HUDEP-2 (cell line): ENCODE data around the gene C5orf34.
A peak's percentile ranks its signal among the peaks of the same experiment; 100 is the strongest.
"Not testable (repeated sequence)": the region's sequence is repeated elsewhere in the genome, so short reads cannot be mapped to it uniquely, and the experiment has no call there.

Experiments
- DNase-seq, 76 experiments: peaks; one replicate each; lab custom pipeline; 2025; ENCODE audit not compliant: unreplicated experiment in 76 of 76; lab: John Stamatoyannopoulos, UW

Gene C5orf34

DNA sequence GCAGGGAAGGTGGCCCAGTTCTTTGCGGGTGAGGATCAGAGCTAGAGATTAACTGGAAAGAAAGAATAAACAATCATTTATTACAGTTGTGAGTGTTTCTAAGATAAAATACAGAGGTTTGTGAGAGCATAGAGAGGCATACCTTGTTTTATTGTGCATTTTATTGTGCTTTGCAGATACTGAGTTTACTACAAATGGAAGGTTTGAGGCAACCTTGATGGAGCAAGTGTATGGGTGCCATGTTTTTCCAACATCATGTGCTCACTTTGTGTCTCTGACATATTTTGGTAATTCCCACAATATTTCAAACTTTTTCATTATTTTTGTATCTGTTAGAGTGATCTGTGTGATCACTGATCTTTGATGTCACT lies 715 bp upstream of the C5orf34 start:
- peak in 1 of 76 experiments; percentile 41 for DNase-seq

DNA sequence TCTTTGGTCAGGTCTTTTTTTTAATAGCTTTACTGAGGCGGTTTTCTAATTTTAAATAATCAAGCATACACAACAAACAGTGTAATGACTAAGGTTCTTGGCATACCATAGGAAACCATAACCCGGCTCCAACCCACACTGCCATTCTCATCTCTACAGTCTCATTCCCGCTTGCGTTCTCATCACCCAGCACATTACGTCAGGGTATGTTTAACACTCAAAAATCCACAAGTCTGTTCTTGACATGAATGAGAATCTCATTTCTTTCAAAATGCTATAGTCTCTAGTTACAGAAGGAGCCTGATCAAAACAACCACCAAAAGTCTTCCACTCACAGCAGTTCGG lies 505 bp downstream of the C5orf34 start:
- peak in 5 of 76 experiments; percentile 7 to 45 (median 30) for DNase-seq

DNA sequence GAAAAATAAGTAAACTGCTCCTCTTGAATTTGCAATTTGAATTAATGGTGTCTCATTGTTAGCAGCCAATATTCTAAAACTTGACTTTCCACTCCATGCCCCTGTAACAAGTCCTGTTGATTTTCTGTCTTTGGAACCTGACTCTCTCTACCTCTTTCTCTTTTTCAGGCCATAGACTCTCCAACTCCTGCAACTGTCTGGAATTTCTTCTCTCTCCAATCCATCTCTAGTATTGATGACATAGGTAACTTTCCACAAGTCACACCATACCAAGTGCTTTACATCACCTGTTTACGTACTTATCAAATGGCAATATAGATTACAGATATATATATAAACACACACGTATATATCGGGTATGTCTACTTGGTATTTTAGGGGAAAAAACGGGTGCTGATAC lies 923 bp downstream of the C5orf34 start:
- no peak for DNase-seq

DNA sequence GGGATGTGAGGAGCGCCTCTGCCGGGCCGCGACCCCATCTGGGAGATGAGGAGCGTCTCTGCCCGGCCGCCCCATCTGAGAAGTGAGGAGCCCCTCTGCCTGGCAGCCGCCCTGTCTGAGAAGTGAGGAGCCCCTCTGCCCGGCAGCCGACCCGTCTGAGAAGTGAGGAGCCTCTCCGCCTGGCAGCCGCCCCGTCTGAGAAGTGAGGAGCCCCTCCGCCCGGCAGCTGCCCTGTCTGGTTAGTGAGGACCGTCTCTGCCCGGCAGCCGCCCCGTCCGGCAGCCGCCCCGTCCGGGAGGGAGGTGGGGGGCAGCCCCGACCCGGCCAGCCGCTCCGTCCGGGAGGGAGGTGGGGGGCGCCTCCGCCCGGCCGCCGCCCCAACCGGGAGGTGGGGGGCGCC lies 3.9 kb downstream of the C5orf34 start:
- not testable (repeated sequence) for DNase-seq

DNA sequence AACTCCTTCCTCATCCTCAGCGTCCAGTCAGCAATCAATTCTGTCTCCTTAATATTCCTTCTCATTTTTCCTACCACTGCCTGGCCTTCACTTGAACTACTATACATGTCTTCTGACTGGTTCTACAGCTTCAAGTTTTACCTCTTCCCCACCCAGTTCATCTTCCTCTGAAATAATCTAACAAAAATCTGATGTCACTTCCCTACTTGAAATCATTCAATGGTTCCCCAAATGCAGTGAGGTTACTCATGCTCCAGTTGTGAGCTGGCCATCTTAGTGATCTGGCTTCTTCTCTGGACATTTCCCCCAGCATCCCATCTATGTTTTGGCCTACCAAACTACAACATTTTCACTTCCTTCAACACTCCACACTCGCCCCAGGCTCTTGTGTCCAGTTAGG lies 16.4 kb downstream of the C5orf34 start:
- DNase-seq, result no peak

DNA sequence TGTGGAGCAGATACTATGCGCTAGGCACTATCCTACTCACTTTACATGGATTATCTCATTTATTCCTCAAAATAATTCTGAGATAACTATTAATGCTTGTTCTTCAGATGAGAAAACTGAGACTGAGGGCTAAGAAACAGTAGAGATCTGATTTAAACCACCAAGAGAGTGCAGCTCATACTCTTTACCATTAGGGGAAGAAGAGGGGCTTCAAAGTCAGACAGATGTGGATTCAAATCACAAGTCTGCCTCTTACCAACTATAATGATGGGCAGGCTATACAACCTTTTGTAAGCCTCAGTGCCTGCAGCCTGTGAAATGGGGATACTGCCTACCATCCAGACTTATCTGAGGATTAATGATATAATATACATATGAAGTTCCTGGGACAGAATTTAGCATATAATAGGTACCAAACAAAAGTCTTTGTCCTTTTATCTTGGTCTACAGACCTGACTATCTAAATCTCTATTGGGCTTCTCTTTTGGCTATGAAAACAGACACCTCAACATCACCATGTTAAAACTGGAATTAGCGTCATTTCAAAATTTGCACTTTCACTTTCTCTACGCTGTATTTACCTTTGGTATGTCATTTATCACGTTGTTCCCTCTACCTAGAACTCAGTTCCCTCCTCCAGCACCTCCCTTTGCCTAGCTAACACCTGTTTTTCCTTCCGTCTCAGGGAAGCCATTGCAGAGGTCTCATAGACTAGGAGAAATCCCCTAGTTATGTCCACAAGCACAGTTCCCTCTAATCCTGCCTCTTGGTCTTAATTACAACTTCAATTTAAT lies 17.4 kb downstream of the C5orf34 start:
- no peak for DNase-seq

DNA sequence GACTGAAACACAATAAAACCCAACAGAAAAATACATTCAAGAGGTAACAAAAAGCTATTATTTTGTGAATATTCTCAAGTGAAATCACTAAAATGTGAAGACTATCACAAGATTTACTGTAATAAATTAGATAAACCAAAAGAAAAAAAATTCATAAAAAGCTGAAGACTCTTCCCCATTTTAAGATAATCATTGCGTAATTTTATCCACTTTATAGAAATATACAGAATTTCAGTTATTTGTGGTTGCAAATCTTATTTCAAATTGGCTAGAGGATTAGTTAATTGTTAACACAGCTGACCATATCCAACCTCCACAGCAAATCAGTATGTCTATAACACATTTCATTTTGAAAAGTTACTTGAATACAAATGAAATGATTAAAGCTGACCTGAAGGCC lies 23.6 kb downstream of the C5orf34 start:
- DNase-seq, result no peak

DNA sequence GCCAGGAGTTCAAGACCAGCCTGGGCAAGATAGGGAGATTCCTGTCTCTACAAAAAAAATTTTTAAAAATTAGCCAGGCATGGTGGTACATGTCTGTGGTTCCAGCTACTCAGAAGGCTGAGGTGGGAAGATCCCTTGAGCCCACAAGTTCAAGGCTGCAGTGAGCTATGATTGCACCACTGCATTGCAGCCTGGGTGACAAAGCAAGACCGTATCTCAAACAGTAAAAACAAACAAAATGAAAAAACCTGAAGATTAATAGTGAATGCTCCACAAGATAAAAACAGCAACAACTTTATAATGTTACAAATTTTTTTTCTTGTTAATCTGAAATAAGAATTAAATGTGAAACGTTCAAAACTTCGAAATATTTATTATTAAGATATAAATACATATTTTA lies 28.6 kb downstream of the C5orf34 start:
- no peak for DNase-seq

DNA sequence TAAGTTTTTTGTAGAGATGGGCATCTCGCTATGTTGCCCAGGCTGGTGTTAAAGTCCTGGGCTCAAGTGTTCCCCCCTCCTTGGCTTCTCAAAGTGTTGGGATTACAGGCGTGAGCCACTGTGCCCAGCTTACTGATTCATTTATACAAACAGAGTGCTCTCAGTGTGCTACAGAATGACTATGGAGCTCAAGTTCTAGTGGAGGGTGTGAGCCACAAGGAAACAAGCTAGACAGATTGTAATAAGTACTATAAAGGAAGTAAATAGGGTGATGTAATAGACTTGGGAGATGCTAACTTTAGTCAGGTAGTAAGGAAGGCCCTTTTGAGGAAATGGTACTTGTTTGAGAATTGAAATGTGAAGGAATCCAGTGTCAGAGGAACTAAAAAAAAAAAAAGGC lies 29.5 kb downstream of the C5orf34 start:
- no peak for DNase-seq

DNA sequence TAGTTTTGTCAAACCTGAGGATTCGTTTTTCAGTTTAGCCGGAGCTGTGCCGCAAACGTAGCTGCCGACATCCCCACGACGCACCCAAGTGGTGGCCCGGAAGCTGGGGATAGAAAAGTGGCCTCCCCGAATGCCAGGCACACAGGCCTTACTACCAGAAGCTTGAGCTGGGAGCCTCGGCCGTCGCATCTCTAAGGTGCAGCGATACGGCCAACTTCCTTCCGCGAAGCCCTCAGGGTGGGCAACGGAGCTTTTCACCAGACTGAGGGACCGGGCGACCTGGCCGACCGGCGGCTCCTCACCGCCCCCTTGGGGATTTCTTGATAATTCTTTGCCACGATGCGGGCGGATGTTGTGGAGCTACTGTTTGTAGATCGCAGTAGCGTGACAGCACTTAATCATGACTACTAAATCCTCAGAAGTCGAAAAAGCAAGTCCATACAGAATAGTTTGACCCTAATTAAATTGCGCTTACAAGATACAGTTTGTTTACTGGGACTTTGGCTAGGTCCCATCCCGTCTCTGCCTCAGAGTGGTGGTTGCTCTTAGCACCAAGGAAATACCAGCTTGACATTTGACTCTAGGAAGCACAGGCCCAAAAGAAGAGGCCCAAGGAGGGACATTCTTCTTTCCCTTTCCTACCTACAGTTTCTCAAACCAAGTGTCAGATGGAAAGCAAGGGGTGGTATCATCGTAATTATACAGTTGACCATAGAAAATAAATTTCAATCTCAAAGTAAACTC lies 30.7 kb downstream of the C5orf34 start:
- peak in 74 of 76 experiments; percentile 3 to 93 (median 70) for DNase-seq

DNA sequence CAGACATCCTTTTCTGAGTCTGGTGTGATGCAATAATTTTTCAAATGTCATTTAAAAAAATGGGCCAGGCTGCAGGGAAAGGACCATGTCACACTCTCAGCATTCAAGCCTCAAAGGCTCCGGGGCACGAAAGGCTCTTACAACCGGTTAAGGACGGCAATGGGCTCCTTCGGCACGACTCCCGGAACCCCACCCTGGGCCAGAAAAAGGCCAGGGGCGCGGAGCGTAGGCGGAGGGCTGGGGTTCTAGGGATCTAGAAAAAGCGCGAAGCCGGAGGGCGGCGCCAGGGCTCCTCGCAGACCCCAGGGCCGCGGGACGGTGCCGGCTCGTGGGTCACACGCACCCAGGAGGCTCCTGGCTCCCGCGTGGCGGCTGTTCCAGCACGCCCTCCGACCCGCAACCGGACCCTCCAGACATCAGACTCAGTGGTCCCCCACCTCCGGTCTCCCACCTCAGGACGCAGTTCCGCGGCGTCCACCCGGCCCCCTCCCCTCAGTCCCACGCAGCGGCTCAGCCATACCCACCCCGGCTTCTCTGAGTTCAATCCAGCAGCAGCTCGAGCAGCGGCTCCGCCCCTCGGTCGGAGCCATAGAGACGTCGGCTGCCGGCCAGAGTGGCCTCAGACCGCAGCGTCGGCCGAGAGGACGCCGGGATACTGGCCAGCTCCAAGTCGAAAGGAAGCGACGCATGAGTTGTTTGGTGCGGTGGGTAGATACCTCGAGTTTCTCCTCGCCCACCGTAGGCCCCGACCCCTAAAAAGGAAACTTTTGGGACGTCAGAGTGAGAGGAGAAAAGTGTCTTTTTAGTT lies 31.4 kb downstream of the C5orf34 start, which contains the start of gene TMEM267:
Gene TMEM267, minus strand, starts transcription at position 568 of the 808 bp plus-strand sequence. CDS start 29,896 bp downstream, outside the sequence.
- peak in 75 of 76 experiments; percentile 9 to 95 (median 80) for DNase-seq

DNA sequence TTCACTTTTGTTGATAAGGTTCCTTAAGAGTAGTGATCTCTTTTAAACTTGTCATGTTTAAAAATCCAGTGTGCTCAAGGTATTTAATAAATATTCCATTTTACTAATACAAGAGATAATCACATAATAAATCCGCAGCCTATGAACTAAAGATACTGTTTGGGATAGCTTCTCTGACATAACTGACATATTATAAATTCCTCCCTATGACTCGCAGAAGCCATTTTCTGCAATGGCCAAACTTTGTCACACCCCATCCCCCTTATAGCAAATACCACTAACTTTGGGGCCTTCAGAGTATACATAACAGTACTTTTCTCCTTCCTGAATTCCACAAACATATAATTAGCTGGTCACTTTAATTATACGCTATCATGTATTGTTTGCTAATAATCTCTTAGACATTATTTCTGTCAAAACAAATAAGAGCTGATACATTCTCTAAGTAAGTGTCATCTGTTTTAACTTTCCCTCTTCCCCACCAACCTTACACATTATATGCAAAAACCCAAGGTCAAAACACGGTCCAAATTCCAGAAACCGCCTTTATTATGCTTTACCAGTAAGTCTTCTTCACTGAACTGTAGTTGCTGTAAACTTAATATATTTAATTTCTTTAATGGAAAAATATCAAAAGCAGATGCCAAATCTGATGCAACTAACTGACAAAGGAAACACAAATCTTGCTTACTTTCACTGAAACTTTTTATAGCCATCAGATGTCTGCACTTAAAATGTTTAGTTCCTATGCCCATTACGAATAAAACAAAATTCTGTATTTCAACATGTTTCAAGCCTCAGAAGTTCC lies 32.3 kb downstream of the C5orf34 start:
- peak in 8 of 76 experiments; percentile 4 to 14 (median 6) for DNase-seq

DNA sequence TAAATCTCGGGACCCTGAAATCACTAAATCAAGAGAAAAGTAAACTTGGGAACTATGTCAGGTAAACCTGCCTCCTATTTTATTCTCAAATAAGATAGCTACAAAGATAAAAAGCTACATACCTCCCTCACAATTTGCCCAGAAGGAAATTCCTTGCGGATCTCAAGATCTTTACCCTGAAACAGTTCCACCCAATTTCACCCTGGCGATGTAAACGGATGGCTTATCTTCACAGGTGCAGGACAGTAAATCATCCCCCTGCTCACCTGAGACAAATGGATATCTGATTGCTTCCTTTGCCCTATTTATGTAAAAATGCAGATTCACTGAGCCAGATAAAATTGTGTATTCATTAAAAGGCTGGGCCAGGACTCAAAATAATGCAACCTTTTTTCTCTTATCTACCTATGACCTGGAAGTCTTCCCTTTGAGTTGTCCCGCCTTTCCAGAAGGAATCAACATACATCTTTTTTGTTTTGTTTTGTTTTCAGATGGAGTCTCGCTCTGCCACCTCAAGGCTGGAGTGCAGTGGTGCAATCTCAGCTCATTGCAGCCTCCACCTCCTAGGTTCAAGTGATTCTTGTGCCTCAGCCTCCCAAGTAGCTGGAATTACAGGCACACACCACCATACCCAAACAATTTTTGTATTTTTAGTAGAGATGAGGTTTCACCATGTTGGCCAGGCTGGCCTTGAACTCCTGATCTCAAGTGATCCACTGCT lies 45.1 kb downstream of the C5orf34 start:
- DNase-seq, result no peak

DNA sequence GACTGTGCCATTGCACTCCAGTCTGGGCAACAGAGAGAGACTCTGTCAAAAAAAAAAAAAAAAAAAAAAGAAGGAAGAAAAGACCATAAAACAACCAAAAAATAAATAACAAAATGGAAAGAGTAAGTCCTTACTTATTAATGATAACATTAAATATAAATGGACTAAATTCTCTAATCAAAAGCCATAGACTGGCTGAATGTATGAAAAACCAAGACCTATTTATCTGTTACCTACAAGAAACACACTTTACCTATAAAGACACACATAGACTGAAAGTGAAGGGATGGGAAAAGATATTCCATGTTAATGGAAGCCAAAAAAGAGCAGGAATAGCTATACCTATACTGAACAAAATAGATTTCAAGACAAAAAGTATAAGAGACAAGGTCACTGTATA lies 47.8 kb downstream of the C5orf34 start:
- DNase-seq, result no peak

DNA sequence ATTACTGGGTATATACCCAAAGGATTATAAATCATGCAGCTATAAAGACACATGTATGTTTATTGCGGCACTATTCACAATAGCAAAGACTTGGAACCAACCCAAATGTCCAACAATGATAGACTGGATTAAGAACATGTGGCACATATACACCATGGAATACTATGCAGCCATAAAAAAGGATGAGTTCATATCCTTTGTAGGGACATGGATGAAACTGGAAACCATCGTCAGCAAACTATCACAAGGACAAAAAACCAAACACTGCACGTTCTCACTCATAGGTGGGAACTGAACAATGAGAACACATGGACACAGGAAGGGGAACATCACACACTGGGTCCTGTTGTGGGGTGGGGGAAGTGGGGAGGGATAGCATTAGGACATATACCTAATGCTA lies 49.5 kb downstream of the C5orf34 start:
- not testable (repeated sequence) for DNase-seq

DNA sequence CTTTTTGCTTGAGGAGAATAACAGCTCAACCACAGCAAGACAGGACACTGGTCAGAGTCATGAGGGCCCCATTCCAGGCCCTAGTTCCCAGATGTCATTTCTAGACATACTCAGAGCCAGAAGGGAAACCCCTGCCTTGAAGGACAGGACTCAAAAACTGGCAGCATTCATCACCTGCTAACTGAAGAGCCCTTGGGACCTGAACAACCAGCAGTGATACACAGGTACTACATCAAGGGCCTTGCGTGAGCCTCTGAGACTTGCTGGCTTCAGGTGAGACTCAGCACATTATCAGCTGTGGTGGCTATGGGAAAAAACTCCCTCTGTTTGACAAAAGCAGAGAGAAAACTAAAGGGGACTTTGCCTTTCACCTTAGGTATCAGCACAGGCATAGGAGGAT lies 53.9 kb downstream of the C5orf34 start:
- no peak for DNase-seq

DNA sequence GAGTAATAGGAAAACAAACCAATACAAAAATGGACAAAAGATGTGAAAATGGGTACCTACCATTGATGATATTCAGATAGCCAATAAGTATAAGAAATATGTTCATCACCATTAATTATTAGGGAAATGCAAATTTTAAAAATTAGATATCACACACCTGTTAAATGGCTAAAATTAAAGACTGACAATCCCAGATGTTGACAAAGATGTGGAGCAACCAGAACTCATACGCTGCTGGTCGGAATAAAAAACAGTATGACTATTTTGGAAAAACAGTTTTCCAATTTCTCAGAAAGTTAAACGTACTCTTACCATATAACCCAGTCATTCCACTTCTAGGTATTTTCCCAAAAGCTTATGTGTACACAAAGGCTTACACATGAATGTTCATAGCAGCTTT lies 58.4 kb downstream of the C5orf34 start:
- no peak for DNase-seq

DNA sequence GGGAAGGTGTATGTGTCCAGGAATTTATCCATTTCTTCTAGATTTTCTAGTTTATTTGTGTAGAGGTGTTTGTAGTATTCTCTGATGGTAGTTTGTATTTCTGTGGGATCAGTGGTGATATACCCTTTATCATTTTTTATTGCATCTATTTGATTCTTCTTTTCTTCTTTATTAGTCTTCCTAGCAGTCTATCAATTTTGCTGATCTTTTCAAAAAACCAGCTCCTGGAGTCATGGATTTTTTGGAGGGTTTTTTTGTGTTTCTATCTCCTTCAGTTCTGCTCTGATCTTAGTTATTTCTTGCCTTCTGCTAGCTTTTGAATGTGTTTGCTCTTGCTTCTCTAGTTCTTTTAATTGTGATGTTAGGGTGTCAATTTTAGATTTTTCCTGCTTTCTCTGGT lies 73.4 kb downstream of the C5orf34 start:
- not testable (repeated sequence) for DNase-seq

DNA sequence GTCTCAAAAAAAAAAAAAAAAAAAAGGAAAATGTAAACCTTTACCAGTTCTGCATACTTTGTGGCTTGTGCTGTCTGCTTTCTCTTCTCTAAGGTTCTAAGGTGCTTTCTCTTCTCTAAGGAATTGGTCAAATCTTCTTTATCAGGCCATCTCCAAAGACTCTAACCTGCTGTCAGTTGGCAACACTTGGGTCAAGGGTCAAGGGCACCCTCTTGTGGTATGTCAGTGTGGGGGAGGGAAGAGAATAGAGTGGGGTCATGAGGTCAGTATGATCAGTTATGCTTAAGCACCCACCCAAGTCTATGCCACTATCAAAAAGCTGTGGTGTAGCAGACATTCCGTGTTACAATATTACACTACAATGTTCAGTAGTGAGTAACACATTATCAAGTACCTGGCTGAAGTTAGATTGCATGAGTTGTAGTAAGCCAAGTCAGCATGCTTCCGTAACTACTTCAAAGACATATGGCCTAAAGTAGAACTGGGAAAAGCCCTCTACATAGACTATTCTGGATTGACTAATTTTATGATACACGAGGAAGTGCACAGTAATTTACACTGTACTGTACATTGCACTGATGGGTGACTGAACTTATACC lies 77.8 kb downstream of the C5orf34 start:
- no peak for DNase-seq
